ENCODE results near the gene RASEF. TPM values are rescaled to one million over a fixed set of nuclear protein-coding genes. Genes with fewer than 3 reads are reported as not detected.

The RASEF gene
- total and polyA plus RNA-seq, 2 of the 13 experiments (the other 11 are each of a cell fraction or from before 2014, with no cell fraction given), result 0.07 TPM; not detected in 1

DNA sequence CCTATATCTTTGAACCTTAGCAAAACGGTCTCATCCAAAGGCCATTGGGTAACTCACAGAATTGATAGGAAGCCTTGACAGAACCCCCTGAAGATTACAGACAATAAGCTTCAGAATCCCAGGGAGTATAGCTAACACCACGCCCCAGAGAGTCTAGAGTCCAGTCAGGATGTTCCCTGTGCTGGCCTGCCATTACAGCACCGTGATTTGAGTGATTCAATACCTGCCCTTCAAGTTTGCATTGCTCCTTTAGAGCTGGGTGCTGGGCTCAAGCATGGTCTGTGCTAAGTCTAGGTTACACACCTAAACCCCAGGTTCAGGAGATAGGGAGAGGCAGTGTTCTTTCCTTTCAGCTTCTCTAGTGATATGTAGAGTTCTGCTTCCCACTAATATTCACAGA, 90.5 kb downstream of the RASEF start:
- Histone ChIP-seq H2AFZ (ENCODE audit: low read length) (no peak overlapping the region), H3K79me2 (ENCODE audit: insufficient read depth, low read length) (no peaks in the 10 kb centered on the region), H3K9me3 (ENCODE audit: low read length) (no peaks in the 10 kb centered on the region), H3K27ac (ENCODE audit: extremely low read length, insufficient read depth, low read length) (no peak overlapping the region), H3K4me3 (replicated peaks in 1 of 3; ENCODE audit: insufficient read depth in 1 of 3, low read depth in 2 of 3, low read length in 3 of 3) (no peak overlapping the region), H3K9ac (ENCODE audit: insufficient read depth, low read depth, low read length) (no peak overlapping the region), H3K27me3 (ENCODE audit: control insufficient read depth in 1 of 2, insufficient read depth in 2 of 2, low read length in 2 of 2) (no peaks in the 10 kb centered on the region; a peak in 1 of 5 replicates), H3K36me3 (replicated peaks in 1 of 2; ENCODE audit: control insufficient read depth in 1 of 2, insufficient read depth in 2 of 2, low read length in 2 of 2) (no peaks in the 10 kb centered on the region), H4K20me1 (ENCODE audit: insufficient read depth, low read length) (no peaks in the 10 kb centered on the region), H3K4me2 (ENCODE audit: low read depth, low read length) (no peak overlapping the region), H3K4me1 (ENCODE audit: insufficient read depth, low read length) (no peaks in the 10 kb centered on the region)
- FAIRE-seq, result no peak
- no peak for DNase-seq (ENCODE audit: low spot score)
- ChIA-PET POLR2A (no interaction called here), CTCF (ENCODE audit: low intra/inter-chr PET ratio, low total read pairs) (no interaction called here)
- ATAC-seq, result no peak
- intact Hi-C loops (cut with micrococcal nuclease; ENCODE audit: unreplicated experiment) (no loop called here), in situ Hi-C loops (cut with HindIII; ENCODE audit: extremely low pct_ligation_motif_present, low pct_unique_long_range_greater_than_20kb) (loop anchor here (25.0 kb wide), 1 partner anchor 1260 kb away; no protein-coding TSS in a partner anchor)
- WGBS (ENCODE audit: low lambda C conversion rate), result 6% methylated on average over 2 of the region's 3 CpGs
- no peak for TF ChIP-seq ZNF432 (CRISPR knock-in tag; IDR thresholded peaks at IDR 0.05; ENCODE audit: borderline replicate concordance)
- no peak for TF ChIP-seq GMEB1 (CRISPR knock-in tag; IDR thresholded peaks at IDR 0.05; ENCODE audit: borderline replicate concordance)
- no peak for TF ChIP-seq SP2 (CRISPR knock-in tag; IDR thresholded peaks at IDR 0.05)
- TF ChIP-seq HOXA9 (CRISPR knock-in tag; IDR thresholded peaks at IDR 0.05; ENCODE audit: borderline replicate concordance), result no peak
- no peak for TF ChIP-seq ZNF251 (CRISPR knock-in tag; IDR thresholded peaks at IDR 0.05)
- TF ChIP-seq TGIF2 (CRISPR knock-in tag; IDR thresholded peaks at IDR 0.05), result no peak
- no peak for TF ChIP-seq TEAD2 (CRISPR knock-in tag; IDR thresholded peaks at IDR 0.05)
- TF ChIP-seq, protein P1, sequence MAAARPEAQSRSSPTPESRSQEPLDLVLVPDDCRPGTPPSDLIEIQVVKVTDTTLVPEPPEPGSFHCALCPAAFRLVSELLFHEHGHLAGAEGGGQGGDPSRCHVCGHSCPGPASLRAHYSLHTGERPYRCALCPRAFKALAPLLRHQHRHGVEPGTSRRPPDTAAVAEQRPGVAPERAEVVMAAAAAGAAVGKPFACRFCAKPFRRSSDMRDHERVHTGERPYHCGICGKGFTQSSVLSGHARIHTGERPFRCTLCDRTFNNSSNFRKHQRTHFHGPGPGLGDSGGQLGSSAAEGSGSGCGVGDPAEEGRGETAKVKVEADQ (CRISPR knock-in tag; IDR thresholded peaks at IDR 0.05; ENCODE audit: borderline replicate concordance), result no peak
- no peak for TF ChIP-seq PRDM4 (CRISPR knock-in tag; IDR thresholded peaks at IDR 0.05; ENCODE audit: borderline replicate concordance)
- no peak for TF ChIP-seq ZNF615 (CRISPR knock-in tag; IDR thresholded peaks at IDR 0.05; ENCODE audit: borderline replicate concordance)
- TF ChIP-seq GPN1 (CRISPR knock-in tag; IDR thresholded peaks at IDR 0.05; ENCODE audit: borderline replicate concordance), result no peak
- no peak for TF ChIP-seq ZMYM4 (CRISPR knock-in tag; IDR thresholded peaks at IDR 0.05)
- no peak for TF ChIP-seq IRF9 (CRISPR knock-in tag; IDR thresholded peaks at IDR 0.05; ENCODE audit: borderline replicate concordance)
- no peak for TF ChIP-seq KLF12 (CRISPR knock-in tag; IDR thresholded peaks at IDR 0.05; ENCODE audit: borderline replicate concordance)
- TF ChIP-seq ZSCAN31 (CRISPR knock-in tag; IDR thresholded peaks at IDR 0.05; ENCODE audit: low read depth), result no peak
- TF ChIP-seq ZNF576 (CRISPR knock-in tag; IDR thresholded peaks at IDR 0.05), result no peak
- BruUV-seq (replicated peaks), result no TSS peak

Data from HepG2 (cell line).